ENCODE results near the gene TRIAP1. TPM values are rescaled to one million over a fixed set of nuclear protein-coding genes. Genes with fewer than 3 reads are reported as not detected.
A peak's percentile ranks its signal among the peaks of the same experiment; 100 is the strongest.

TRIAP1 gene
- total RNA-seq, 1 experiment from 2014 or later, result 34.5 TPM

GRCh38 chr12:120467439-120467838 lies 21.3 kb upstream of the TRIAP1 start:
- CTCF ChIA-PET, result interaction anchor here (0.5 to 2.2 kb wide), 7 partner anchors 10 to 266 kb away, joined by 3 to 6 read pairs (median 3); no protein-coding TSS in a partner anchor
- H3K27ac Mint-ChIP-seq (ENCODE audit: unreplicated experiment), result no peak overlapping the region
- no TSS peak for BruUV-seq (replicated peaks)
- H3K4me1 Mint-ChIP-seq (ENCODE audit: low read depth, unreplicated experiment), result no peaks in the 10 kb centered on the region
- H3K36me3 ChIP-seq (ENCODE audit: control insufficient read depth, insufficient read depth, low read length), result peaks cover 2% of the 10 kb centered on the region; the same call in 1 of the 2 replicates
- no peak overlapping the region for H3K4me3 ChIP-seq (ENCODE audit: low read depth, low read length)
- peaks cover 5% of the 10 kb centered on the region; the same call in 1 of the 2 replicates for H3K4me1 ChIP-seq
- H3K27me3 Mint-ChIP-seq (ENCODE audit: insufficient read depth, unreplicated experiment), result no peaks in the 10 kb centered on the region
- intact Hi-C loops (cut with micrococcal nuclease; ENCODE audit: unreplicated experiment), result loop anchor here (2.0 to 5.0 kb wide), 3 partner anchors 60 to 143 kb away; partner anchors contain the start of gene COQ5
- peak overlapping the region; percentile 85 for H3K4me3 Mint-ChIP-seq (ENCODE audit: unreplicated experiment)
- peaks cover 69% of the 10 kb centered on the region for H3K36me3 Mint-ChIP-seq (ENCODE audit: insufficient read depth, unreplicated experiment)
- H3K9me3 ChIP-seq, result no peaks in the 10 kb centered on the region
- TF ChIP-seq, protein P1, sequence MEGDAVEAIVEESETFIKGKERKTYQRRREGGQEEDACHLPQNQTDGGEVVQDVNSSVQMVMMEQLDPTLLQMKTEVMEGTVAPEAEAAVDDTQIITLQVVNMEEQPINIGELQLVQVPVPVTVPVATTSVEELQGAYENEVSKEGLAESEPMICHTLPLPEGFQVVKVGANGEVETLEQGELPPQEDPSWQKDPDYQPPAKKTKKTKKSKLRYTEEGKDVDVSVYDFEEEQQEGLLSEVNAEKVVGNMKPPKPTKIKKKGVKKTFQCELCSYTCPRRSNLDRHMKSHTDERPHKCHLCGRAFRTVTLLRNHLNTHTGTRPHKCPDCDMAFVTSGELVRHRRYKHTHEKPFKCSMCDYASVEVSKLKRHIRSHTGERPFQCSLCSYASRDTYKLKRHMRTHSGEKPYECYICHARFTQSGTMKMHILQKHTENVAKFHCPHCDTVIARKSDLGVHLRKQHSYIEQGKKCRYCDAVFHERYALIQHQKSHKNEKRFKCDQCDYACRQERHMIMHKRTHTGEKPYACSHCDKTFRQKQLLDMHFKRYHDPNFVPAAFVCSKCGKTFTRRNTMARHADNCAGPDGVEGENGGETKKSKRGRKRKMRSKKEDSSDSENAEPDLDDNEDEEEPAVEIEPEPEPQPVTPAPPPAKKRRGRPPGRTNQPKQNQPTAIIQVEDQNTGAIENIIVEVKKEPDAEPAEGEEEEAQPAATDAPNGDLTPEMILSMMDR (IDR thresholded peaks at IDR 0.05; ENCODE audit: insufficient read depth in 1 of 2, low read depth in 1 of 2, low read length in 1 of 2, severe bottlenecking in 1 of 2, unreplicated experiment in 1 of 2), result no peak
- no peaks in the 10 kb centered on the region for H3K9me3 Mint-ChIP-seq (ENCODE audit: unreplicated experiment)
- POLR2A ChIA-PET, result interaction anchor here (0.5 kb wide), 1 partner anchor 35 kb away, joined by 5 read pairs; no protein-coding TSS in a partner anchor
- DNase-seq, result no peak
- no peaks in the 10 kb centered on the region for H3K27me3 ChIP-seq (replicated peaks; ENCODE audit: control insufficient read depth, insufficient read depth, low read length)

GRCh38 chr12:120466560-120467315 lies 20.6 kb upstream of the TRIAP1 start:
- DNase-seq, result peak; percentile 54 to 68
- CTCF ChIA-PET, result interaction anchor here (0.5 to 2.2 kb wide), 7 partner anchors 10 to 547 kb away, joined by 3 to 6 read pairs (median 4); partner anchors contain the start of gene DYNLL1
- Histone ChIP-seq H3K36me3 (ENCODE audit: control insufficient read depth, insufficient read depth, low read length) (peaks cover 2% of the 10 kb centered on the region; the same call in 1 of the 2 replicates), H3K4me3 (ENCODE audit: low read depth, low read length) (no peak overlapping the region), H3K27me3 (replicated peaks; ENCODE audit: control insufficient read depth, insufficient read depth, low read length) (no peaks in the 10 kb centered on the region), H3K9me3 (no peaks in the 10 kb centered on the region), H3K4me1 (peaks cover 5% of the 10 kb centered on the region; the same call in 1 of the 2 replicates)
- no peaks in the 10 kb centered on the region for H3K27me3 Mint-ChIP-seq (ENCODE audit: insufficient read depth, unreplicated experiment)
- H3K9me3 Mint-ChIP-seq (ENCODE audit: unreplicated experiment), result no peaks in the 10 kb centered on the region
- BruUV-seq (replicated peaks), result no TSS peak
- H3K4me3 Mint-ChIP-seq (ENCODE audit: unreplicated experiment), result no peak overlapping the region
- peaks cover 76% of the 10 kb centered on the region for H3K36me3 Mint-ChIP-seq (ENCODE audit: insufficient read depth, unreplicated experiment)
- POLR2A ChIA-PET, result interaction anchor here (0.5 to 1.0 kb wide), 3 partner anchors 10 to 175 kb away, joined by 3 to 6 read pairs (median 5); no protein-coding TSS in a partner anchor
- H3K27ac Mint-ChIP-seq (ENCODE audit: unreplicated experiment), result no peak overlapping the region
- H3K4me1 Mint-ChIP-seq (ENCODE audit: low read depth, unreplicated experiment), result no peaks in the 10 kb centered on the region
- TF ChIP-seq, protein P1 (IDR thresholded peaks at IDR 0.05; ENCODE audit: insufficient read depth in 1 of 2, low read depth in 1 of 2, low read length in 1 of 2, severe bottlenecking in 1 of 2, unreplicated experiment in 1 of 2), result peak; percentile 56 to 66
- intact Hi-C loops (cut with micrococcal nuclease; ENCODE audit: unreplicated experiment), result loop anchor here (1.0 to 5.0 kb wide), 4 partner anchors 27 to 142 kb away; partner anchors contain the start of gene COQ5

DNA sequence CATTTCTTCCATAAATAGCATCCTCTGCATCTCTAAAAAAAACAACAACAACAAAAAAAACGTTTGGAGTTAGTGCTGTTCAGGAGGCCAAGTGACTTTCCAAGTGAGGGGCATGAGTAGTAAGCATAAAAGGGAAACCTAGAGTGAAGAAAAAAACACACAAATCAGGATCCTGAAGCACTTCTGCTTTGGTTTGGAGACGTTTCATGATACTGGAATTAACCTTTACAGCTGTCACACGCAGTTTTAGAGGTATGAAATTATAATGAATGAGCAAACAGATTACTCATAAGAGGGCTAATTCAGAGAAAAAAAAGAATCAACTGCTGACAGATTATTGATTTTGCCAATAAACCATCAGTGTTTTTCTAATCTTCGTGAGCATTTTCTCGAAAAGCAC lies 19.6 kb upstream of the TRIAP1 start:
- ChIA-PET POLR2A (no interaction called here), CTCF (interaction anchor here (0.7 to 2.2 kb wide), 2 partner anchors 12 to 548 kb away, joined by 4 to 6 read pairs; no protein-coding TSS in a partner anchor)
- Mint-ChIP-seq H3K4me3 (ENCODE audit: unreplicated experiment) (no peak overlapping the region), H3K9me3 (ENCODE audit: unreplicated experiment) (no peaks in the 10 kb centered on the region), H3K27ac (ENCODE audit: unreplicated experiment) (no peak overlapping the region), H3K4me1 (ENCODE audit: low read depth, unreplicated experiment) (no peaks in the 10 kb centered on the region), H3K36me3 (ENCODE audit: insufficient read depth, unreplicated experiment) (peaks cover 86% of the 10 kb centered on the region), H3K27me3 (ENCODE audit: insufficient read depth, unreplicated experiment) (no peaks in the 10 kb centered on the region)
- no peaks in the 10 kb centered on the region for H3K9me3 ChIP-seq
- no peak overlapping the region for H3K4me3 ChIP-seq (ENCODE audit: low read depth, low read length)
- H3K4me1 ChIP-seq, result peaks cover 8% of the 10 kb centered on the region; the same call in 1 of the 2 replicates
- no TSS peak for BruUV-seq (replicated peaks)
- TF ChIP-seq, protein P1 (IDR thresholded peaks at IDR 0.05; ENCODE audit: insufficient read depth in 1 of 2, low read depth in 1 of 2, low read length in 1 of 2, severe bottlenecking in 1 of 2, unreplicated experiment in 1 of 2), result no peak
- no peak for DNase-seq
- H3K36me3 ChIP-seq (ENCODE audit: control insufficient read depth, insufficient read depth, low read length), result peaks cover 2% of the 10 kb centered on the region; the same call in 1 of the 2 replicates
- intact Hi-C loops (cut with micrococcal nuclease; ENCODE audit: unreplicated experiment), result loop anchor here (1.0 to 5.0 kb wide), 4 partner anchors 26 to 141 kb away; partner anchors contain the start of gene COQ5
- no peaks in the 10 kb centered on the region for H3K27me3 ChIP-seq (replicated peaks; ENCODE audit: control insufficient read depth, insufficient read depth, low read length)

Data from Caco-2 (cell line).